Measurements from ENCODE around the gene PRKG1. TPM values are rescaled to one million over a fixed set of nuclear protein-coding genes. Genes with fewer than 3 reads are reported as not detected.

PRKG1 gene
- total and polyA plus RNA-seq, 2 of the 4 experiments (the other 2 are of a cell fraction), result 3.5 to 18.3 TPM

- Histone ChIP-seq H2BK5ac (ENCODE audit: low read depth, low read length, poor library complexity, severe bottlenecking) (no peak overlapping the region), H4K91ac (ENCODE audit: insufficient read depth, low read depth, low read length) (no peak overlapping the region), H3K56ac (ENCODE audit: extremely low read depth, insufficient read depth, low read length) (no peak overlapping the region), H3K18ac (ENCODE audit: low read depth, low read length) (no peak overlapping the region), H3K14ac (replicated peaks; ENCODE audit: low read depth, low read length) (no peak overlapping the region), H3K9ac (ENCODE audit: low read depth, low read length) (no peak overlapping the region), H3K9me3 (ENCODE audit: control insufficient read depth, insufficient read depth, low read length) (no peaks in the 10 kb centered on the region), H3K36me3 (ENCODE audit: control insufficient read depth, insufficient read depth, low read length) (no peaks in the 10 kb centered on the region; the same call in 1 of the 2 replicates), H3K4ac (ENCODE audit: low read depth, low read length) (no peak overlapping the region), H3K23ac (ENCODE audit: low read depth, low read length) (no peak overlapping the region), H3K27me3 (ENCODE audit: control insufficient read depth, insufficient read depth, low read length) (no peaks in the 10 kb centered on the region), H2BK15ac (ENCODE audit: low read depth, low read length) (no peak overlapping the region), H3K4me3 (ENCODE audit: insufficient read depth, low read depth, low read length) (no peak overlapping the region), H2BK20ac (ENCODE audit: low read depth, low read length) (no peak overlapping the region), H3K4me1 (ENCODE audit: control insufficient read depth, insufficient read depth, low read length) (no peaks in the 10 kb centered on the region), H3K4me2 (ENCODE audit: low read depth, low read length) (no peak overlapping the region), H2BK120ac (ENCODE audit: low read depth, low read length) (no peak overlapping the region), H4K8ac (ENCODE audit: low read depth in 2 of 2, low read length in 2 of 2) (no peak overlapping the region), H3K9me1 (ENCODE audit: insufficient read depth, low read length) (no peaks in the 10 kb centered on the region), H4K5ac (ENCODE audit: low read depth, low read length) (no peak overlapping the region), H2AK9ac (replicated peaks; ENCODE audit: low read depth, low read length, poor library complexity) (no peak overlapping the region), H2AK5ac (ENCODE audit: low read depth, low read length) (no peak overlapping the region), H2AFZ (replicated peaks; ENCODE audit: low read length, poor library complexity) (no peak overlapping the region), H4K20me1 (ENCODE audit: insufficient read depth, low read length) (no peaks in the 10 kb centered on the region), H3K79me1 (ENCODE audit: low read depth in 1 of 2, low read length in 2 of 2) (peaks cover 0 to 6% of the 10 kb centered on the region in 2 experiments; a peak in 2 of 4 replicates), H3K27ac (ENCODE audit: insufficient read depth, low read length) (no peak overlapping the region)
- POLR2A ChIA-PET (ENCODE audit: unreplicated experiment), result no interaction called here
- 100% methylated on average over 1 of the region's 3 CpGs; no CpG with 5 or more reads in 1 of the 2 experiments for WGBS, 2 experiments (ENCODE audit: extremely low coverage in 2 of 2, insufficient read length in 1 of 2)
- intact Hi-C loops (cut with micrococcal nuclease), result no loop called here
- no peak for TF ChIP-seq RFX5 (IDR thresholded peaks at IDR 0.05; ENCODE audit: low read depth, low read length)
- no peak for TF ChIP-seq FOS (IDR thresholded peaks at IDR 0.05; ENCODE audit: low read depth, low read length)
- no peak for TF ChIP-seq MAFK (IDR thresholded peaks at IDR 0.05; ENCODE audit: low read depth, low read length)
- TF ChIP-seq BHLHE40 (IDR thresholded peaks at IDR 0.05; ENCODE audit: low read depth, low read length), result no peak
- TF ChIP-seq ELK1 (IDR thresholded peaks at IDR 0.05; ENCODE audit: borderline replicate concordance, low read depth, low read length), result no peak
- TF ChIP-seq RAD21 (IDR thresholded peaks at IDR 0.05; ENCODE audit: low read length), result no peak
- no peak for TF ChIP-seq POLR2A (IDR thresholded peaks at IDR 0.05; ENCODE audit: low read depth, low read length)
- TF ChIP-seq MXI1 (IDR thresholded peaks at IDR 0.05; ENCODE audit: borderline replicate concordance, low read depth, low read length), result no peak
- no peak for TF ChIP-seq CTCF (conservative IDR thresholded peaks at IDR 0.05; ENCODE audit: low read depth, low read length)
- TF ChIP-seq USF2 (IDR thresholded peaks at IDR 0.05; ENCODE audit: low read depth, low read length), result no peak
- no peak for TF ChIP-seq MAZ (IDR thresholded peaks at IDR 0.05; ENCODE audit: borderline replicate concordance, low read depth, low read length)
- no peak for TF ChIP-seq RCOR1 (IDR thresholded peaks at IDR 0.05; ENCODE audit: insufficient replicate concordance, low read length)
- TF ChIP-seq CEBPB (IDR thresholded peaks at IDR 0.05; ENCODE audit: low read depth, low read length), result no peak
- TF ChIP-seq NFE2L2 (IDR thresholded peaks at IDR 0.05; ENCODE audit: low read depth, low read length), result no peak
- TF ChIP-seq SMC3 (IDR thresholded peaks at IDR 0.05; ENCODE audit: low read depth, low read length), result no peak
- no peak for TF ChIP-seq CHD1 (IDR thresholded peaks at IDR 0.05; ENCODE audit: low read depth, low read length)
- DNase-seq (no peak), ATAC-seq (ENCODE audit: low read depth) (no peak)
- dilution Hi-C loops (cut with HindIII; ENCODE audit: low sequenced_read_pairs, unreplicated experiment), result no loop called here
- CTCF ChIA-PET, result interaction anchor here (0.5 kb wide), 1 partner anchor 19 kb away, joined by 3 read pairs; no protein-coding TSS in a partner anchor
- BruUV-seq (replicated peaks), result no TSS peak
- in situ Hi-C loops (cut with MboI; ENCODE audit: low sequenced_read_pairs), result no loop called here
Measured at GRCh38 chr10:51321300-51321699, 247.0 kb downstream of the PRKG1 start.
